Endodermal cell (in vitro differentiated cells): ENCODE results near the gene INMT. TPM values are rescaled to one million over a fixed set of nuclear protein-coding genes. Genes with fewer than 3 reads are reported as not detected.
"Not testable (repeated sequence)": the region's sequence is repeated elsewhere in the genome, so short reads cannot be mapped to it uniquely, and the experiment has no call there.

Experiments used
- DNase-seq: peaks from one replicate; pipeline ENCODE4 v3.0.0-alpha.2; 2017
- H3K27ac ChIP-seq: 2 replicates; pipeline ENCODE4 v1.5.1; 2013; ENCODE audit warnings: mild to moderate bottlenecking, low read depth, low read length, moderate library complexity
- H3K27me3 ChIP-seq: 2 replicates; pipeline ENCODE4 v1.6.1; 2013; ENCODE audit warnings: mild to moderate bottlenecking, low read length, moderate library complexity; ENCODE audit not compliant: insufficient read depth, control insufficient read depth, poor library complexity, severe bottlenecking
- H3K36me3 ChIP-seq: 2 replicates; pipeline ENCODE4 v1.7.0; 2013; ENCODE audit warnings: mild to moderate bottlenecking, low read length, moderate library complexity; ENCODE audit not compliant: control insufficient read depth, insufficient read depth
- H3K4me1 ChIP-seq: one replicate; pipeline ENCODE4 v1.7.0; 2013; ENCODE audit warnings: low read length; ENCODE audit not compliant: control insufficient read depth, insufficient read depth
- H3K4me3 ChIP-seq: 2 replicates; pipeline ENCODE4 v1.5.1; 2013; ENCODE audit warnings: mild to moderate bottlenecking, low read length, moderate library complexity
- H3K9ac ChIP-seq: 2 replicates; pipeline ENCODE4 v1.6.1; 2013; ENCODE audit warnings: mild to moderate bottlenecking, low read length, moderate library complexity; ENCODE audit not compliant: poor library complexity, severe bottlenecking; ENCODE audit errors: extremely low read depth
- H3K9me3 ChIP-seq: 2 replicates; pipeline ENCODE4 v1.6.1; 2013; ENCODE audit warnings: mild to moderate bottlenecking, low read length, moderate library complexity; ENCODE audit not compliant: control insufficient read depth
- H3K27ac Mint-ChIP-seq: 2 replicates; pipeline ENCODE4 v1.8.0; 2020; ENCODE audit warnings: mixed read lengths
- H3K27me3 Mint-ChIP-seq: 2 replicates; pipeline ENCODE4 v1.8.0; 2021; ENCODE audit warnings: mild to moderate bottlenecking, mixed read lengths; ENCODE audit not compliant: insufficient read depth
- H3K36me3 Mint-ChIP-seq: 2 replicates; pipeline ENCODE4 v1.8.0; 2020; ENCODE audit warnings: low read depth, mixed read lengths
- H3K4me1 Mint-ChIP-seq: 2 replicates; pipeline ENCODE4 v1.8.0; 2020; ENCODE audit warnings: mixed read lengths
- H3K4me3 Mint-ChIP-seq: 2 replicates; pipeline ENCODE4 v1.8.0; 2020; ENCODE audit warnings: mild to moderate bottlenecking, moderate library complexity, mixed read lengths
- H3K9me3 Mint-ChIP-seq: 2 replicates; pipeline ENCODE4 v1.8.0; 2020; ENCODE audit warnings: mild to moderate bottlenecking, mixed read lengths
- WGBS, 2 experiments: methylation state at CpG; one replicate each; pipeline versions ENCODE4 v1.1.5 to v1.1.7; 2013; ENCODE audit warnings: missing lambda C conversion rate in 2 of 2, mixed read lengths in 1 of 2; ENCODE audit not compliant: insufficient coverage in 1 of 2, insufficient read length in 1 of 2; 5-methylcytosine and 5-hydroxymethylcytosine counted together
- total RNA-seq, 2 donors: library from RNA; stranded (reverse); fragmentation: NEBNext Ultra II Directional in 1 of 2; extraction: Animal tissue kit (Norgen Biotek cat#: 25700) in 1 of 2; gene quantifications; 2 replicates in 1 of 2; 3 replicates in 1 of 2; pipeline ENCODE4 v1.2.1, GENCODE V29; 2021
- TF ChIP-seq, protein P1 (sequence below): fragments of 200-600 bp; sonication (generic); conservative IDR thresholded peaks from 2 replicates; pipeline ENCODE4 v1.5.0; 2021; ENCODE audit warnings: antibody characterized with exemption, mild to moderate bottlenecking

Gene INMT
- total RNA-seq, 2 donors from 2014 or later = 3.0 to 3.3 TPM

- TF ChIP-seq, protein P1, sequence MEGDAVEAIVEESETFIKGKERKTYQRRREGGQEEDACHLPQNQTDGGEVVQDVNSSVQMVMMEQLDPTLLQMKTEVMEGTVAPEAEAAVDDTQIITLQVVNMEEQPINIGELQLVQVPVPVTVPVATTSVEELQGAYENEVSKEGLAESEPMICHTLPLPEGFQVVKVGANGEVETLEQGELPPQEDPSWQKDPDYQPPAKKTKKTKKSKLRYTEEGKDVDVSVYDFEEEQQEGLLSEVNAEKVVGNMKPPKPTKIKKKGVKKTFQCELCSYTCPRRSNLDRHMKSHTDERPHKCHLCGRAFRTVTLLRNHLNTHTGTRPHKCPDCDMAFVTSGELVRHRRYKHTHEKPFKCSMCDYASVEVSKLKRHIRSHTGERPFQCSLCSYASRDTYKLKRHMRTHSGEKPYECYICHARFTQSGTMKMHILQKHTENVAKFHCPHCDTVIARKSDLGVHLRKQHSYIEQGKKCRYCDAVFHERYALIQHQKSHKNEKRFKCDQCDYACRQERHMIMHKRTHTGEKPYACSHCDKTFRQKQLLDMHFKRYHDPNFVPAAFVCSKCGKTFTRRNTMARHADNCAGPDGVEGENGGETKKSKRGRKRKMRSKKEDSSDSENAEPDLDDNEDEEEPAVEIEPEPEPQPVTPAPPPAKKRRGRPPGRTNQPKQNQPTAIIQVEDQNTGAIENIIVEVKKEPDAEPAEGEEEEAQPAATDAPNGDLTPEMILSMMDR = no peak
- Mint-ChIP-seq H3K4me1 (no peaks in the 10 kb centered on the region), H3K27me3 (peaks cover 12% of the 10 kb centered on the region), H3K9me3 (peaks cover 12% of the 10 kb centered on the region), H3K4me3 (no peak overlapping the region), H3K27ac (no peak overlapping the region), H3K36me3 (peaks cover 3% of the 10 kb centered on the region)
- no peak overlapping the region for H3K4me3 ChIP-seq
- no peak for DNase-seq
- peaks cover 8% of the 10 kb centered on the region for H3K9me3 ChIP-seq
- no peak overlapping the region for H3K27ac ChIP-seq
- H3K27me3 ChIP-seq = no peaks in the 10 kb centered on the region
- 85 to 100% methylated on average over 3 to 6 of the region's 6 CpGs for WGBS, 2 experiments
- no peaks in the 10 kb centered on the region for H3K4me1 ChIP-seq
- no peaks in the 10 kb centered on the region for H3K36me3 ChIP-seq
- no peak overlapping the region for H3K9ac ChIP-seq
These were observed 38.5 kb upstream of the INMT start for GRCh38 chr7:30713392-30713791.

DNA sequence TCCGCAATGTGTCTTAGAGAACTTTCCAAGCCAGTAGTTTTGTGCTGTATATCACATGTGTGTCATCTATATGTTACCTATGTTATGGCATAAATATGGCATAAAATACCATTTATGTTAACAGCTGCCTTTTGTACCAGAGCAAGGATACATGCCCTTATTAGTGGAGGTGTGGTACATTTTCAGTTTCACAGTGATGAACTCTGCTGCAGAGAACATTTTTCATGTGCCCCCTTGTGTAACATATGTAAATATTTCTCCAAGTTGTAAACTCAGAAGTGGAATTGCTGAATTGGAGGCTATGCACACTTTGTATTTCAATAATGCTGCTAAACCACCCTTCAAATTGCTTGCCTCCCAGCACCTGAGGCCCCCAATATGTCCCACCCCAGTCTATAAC lies 37.8 kb upstream of the INMT start:
- Mint-ChIP-seq H3K36me3 (peaks cover 3% of the 10 kb centered on the region), H3K4me1 (no peaks in the 10 kb centered on the region), H3K27ac (no peak overlapping the region), H3K27me3 (peaks cover 12% of the 10 kb centered on the region), H3K9me3 (peaks cover 20% of the 10 kb centered on the region), H3K4me3 (no peak overlapping the region)
- DNase-seq = no peak
- Histone ChIP-seq H3K9ac (no peak overlapping the region), H3K27ac (no peak overlapping the region), H3K27me3 (no peaks in the 10 kb centered on the region), H3K9me3 (peaks cover 11% of the 10 kb centered on the region), H3K4me1 (no peaks in the 10 kb centered on the region), H3K4me3 (no peak overlapping the region), H3K36me3 (no peaks in the 10 kb centered on the region)
- 100% methylated on average over 1 of the region's 1 CpG; no CpG with 5 or more reads in 1 of the 2 experiments for WGBS, 2 experiments
- TF ChIP-seq, protein P1 = no peak

- H3K36me3 ChIP-seq = no peaks in the 10 kb centered on the region
- H3K4me1 ChIP-seq = no peaks in the 10 kb centered on the region
- Mint-ChIP-seq H3K27ac (no peak overlapping the region), H3K36me3 (peaks cover 6% of the 10 kb centered on the region), H3K27me3 (peaks cover 27% of the 10 kb centered on the region), H3K4me1 (no peaks in the 10 kb centered on the region), H3K4me3 (no peak overlapping the region), H3K9me3 (peaks cover 38% of the 10 kb centered on the region)
- no peak overlapping the region for H3K9ac ChIP-seq
- H3K27me3 ChIP-seq = no peaks in the 10 kb centered on the region
- DNase-seq = peak; percentile 71
- no peak overlapping the region for H3K4me3 ChIP-seq
- 69 to 74% methylated on average over 2 of the region's 2 CpGs for WGBS, 2 experiments
- no peak overlapping the region for H3K27ac ChIP-seq
- H3K9me3 ChIP-seq = peaks cover 11% of the 10 kb centered on the region
- TF ChIP-seq, protein P1 = peak; percentile 58
These were observed 34.8 kb upstream of the INMT start for GRCh38 chr7:30717181-30717580.

DNA sequence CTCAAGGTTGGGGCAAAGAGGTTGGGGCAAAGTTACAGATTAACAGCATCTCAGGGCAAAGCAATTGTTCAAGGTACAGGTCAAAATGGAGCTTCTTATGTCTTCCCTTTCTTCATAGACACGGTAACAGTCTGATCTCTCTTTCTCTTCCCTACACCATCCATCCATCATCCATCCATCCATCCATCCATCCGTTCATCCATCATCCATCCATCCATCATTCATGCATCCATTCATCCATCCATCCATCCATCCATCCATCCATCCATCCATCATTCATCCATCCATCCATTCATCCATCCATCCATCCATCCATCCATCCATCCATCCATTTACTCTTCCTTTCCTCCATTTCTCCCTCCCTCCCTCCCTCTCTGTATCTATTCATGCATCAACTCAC lies 32.5 kb upstream of the INMT start:
- Mint-ChIP-seq H3K27me3 (peaks cover 31% of the 10 kb centered on the region), H3K9me3 (peaks cover 38% of the 10 kb centered on the region)
- not testable (repeated sequence) for H3K36me3 ChIP-seq, H3K4me3 ChIP-seq, H3K27ac ChIP-seq, H3K36me3 Mint-ChIP-seq, H3K4me1 Mint-ChIP-seq, H3K27ac Mint-ChIP-seq, H3K4me3 Mint-ChIP-seq, H3K27me3 ChIP-seq, H3K9ac ChIP-seq, H3K4me1 ChIP-seq, DNase-seq
- H3K9me3 ChIP-seq = peaks cover 11% of the 10 kb centered on the region
- 81 to 96% methylated on average over 2 of the region's 2 CpGs for WGBS, 2 experiments
